GM12878 (cell line): Measurements from ENCODE around the gene RAD51B. TPM values are rescaled to one million over a fixed set of nuclear protein-coding genes. Genes with fewer than 3 reads are reported as not detected.

Experiments used
- ATAC-seq: fragments of 200-7000 bp; cut with Tn5 transposase; 3 replicates; pipeline ENCODE4 v1.9.1; 2020; ENCODE audit warnings: mild to moderate bottlenecking, moderate library complexity
- BruUV-seq: library from RNA; stranded (reverse); fragments of 400-500 nt; replicated peaks from 2 replicates; lab custom pipeline; 2021; lab: Mats Ljungman, UMichigan
- CTCF ChIA-PET: fragments of 300-600 bp; sonication (Branson Sonifier 250); formaldehyde crosslinking; extraction: SDS; loops from one replicate; lab custom pipeline; 2021; ENCODE audit warnings: inconsistent platforms; lab: Yijun Ruan, JAX
- POLR2A ChIA-PET: fragments of 350-600 bp; formaldehyde crosslinking; extraction: SDS; loops from one replicate; lab custom pipeline; 2021; ENCODE audit warnings: inconsistent platforms; lab: Charles Lee
- RAD21 ChIA-PET: fragments of 300-600 bp; sonication (Branson Sonifier 250); formaldehyde crosslinking; loops from one replicate; lab custom pipeline; 2023; ENCODE audit warnings: antibody characterized with exemption; ENCODE audit not compliant: unreplicated experiment; lab: Charles Lee
- SMC1A ChIA-PET: fragments of 300-600 bp; sonication (Branson Sonifier 250); formaldehyde crosslinking; loops from one replicate; lab custom pipeline; 2023; ENCODE audit not compliant: unreplicated experiment, uncharacterized antibody; lab: Charles Lee
- DNase-seq: peaks from one replicate; pipeline ENCODE4 v3.0.0-alpha.2; 2011; ENCODE audit warnings: low read depth, low spot score
- FAIRE-seq: peaks from 3 replicates; lab custom pipeline; 2011; peaks lifted over from hg19 to GRCh38; lab: Jason Lieb, UNC
- H2AFZ ChIP-seq: 2 replicates; pipeline ENCODE4 v1.6.0; 2011; ENCODE audit warnings: low read depth, low read length, control low read depth; ENCODE audit not compliant: control insufficient read depth
- H3K27ac ChIP-seq: 2 replicates; pipeline ENCODE4 v1.5.1; 2011; ENCODE audit warnings: control low read depth; ENCODE audit not compliant: control insufficient read depth, insufficient read depth
- H3K27me3 ChIP-seq, 2 experiments: replicated peaks in 1 of 2; 2 replicates each; pipeline versions ENCODE4 v1.6.0 to v1.6.1; 2011; ENCODE audit warnings: low read length in 1 of 2; ENCODE audit not compliant: control insufficient read depth in 2 of 2, insufficient read depth in 2 of 2
- H3K36me3 ChIP-seq, 2 experiments: 2 replicates each; pipeline ENCODE4 v1.5.1; 2011; ENCODE audit warnings: low read length in 1 of 2; ENCODE audit not compliant: control insufficient read depth in 2 of 2, insufficient read depth in 2 of 2
- H3K4me1 ChIP-seq: 2 replicates; pipeline ENCODE4 v1.6.1; 2011; ENCODE audit warnings: mild to moderate bottlenecking, low read length, moderate library complexity, mixed read lengths; ENCODE audit not compliant: control insufficient read depth, insufficient read depth
- H3K4me2 ChIP-seq: 2 replicates; pipeline ENCODE4 v1.6.0; 2011; ENCODE audit warnings: control low read depth; ENCODE audit not compliant: control insufficient read depth, insufficient read depth
- H3K4me3 ChIP-seq: fragments of 200-600 bp; sonication (generic); 2 replicates; pipeline ENCODE4 v1.5.1; 2016
- H3K79me2 ChIP-seq: 2 replicates; pipeline ENCODE4 v1.6.0; 2011; ENCODE audit warnings: low read length; ENCODE audit not compliant: control insufficient read depth, insufficient read depth
- H3K9ac ChIP-seq: 2 replicates; pipeline ENCODE4 v1.8.0; 2011; ENCODE audit warnings: low read length, control low read depth, mixed read lengths; ENCODE audit not compliant: control insufficient read depth, insufficient read depth
- H3K9me3 ChIP-seq: replicated peaks from 3 replicates; pipeline ENCODE4 v1.5.1; 2011; ENCODE audit warnings: mild to moderate bottlenecking, low read length; ENCODE audit not compliant: control insufficient read depth, insufficient read depth
- H4K20me1 ChIP-seq: 2 replicates; pipeline ENCODE4 v1.6.0; 2011; ENCODE audit not compliant: control insufficient read depth, insufficient read depth
- BCL11A ChIP-seq: IDR thresholded peaks from 2 replicates; pipeline ENCODE4 v1.6.1; 2011; ENCODE audit warnings: low read depth, low read length
- BRCA1 ChIP-seq: IDR thresholded peaks from 2 replicates; pipeline ENCODE4 v1.6.1; 2011; ENCODE audit warnings: low read depth, low read length, improper control_type of control experiment
- CTCF ChIP-seq, 3 experiments: IDR thresholded peaks in 2 of 3; conservative IDR thresholded peaks in 1 of 3; 2 replicates each; pipeline ENCODE4 v1.5.1; 2011; ENCODE audit warnings: low read depth in 3 of 3, low read length in 3 of 3, mild to moderate bottlenecking in 3 of 3, control low read depth in 2 of 3, moderate library complexity in 2 of 3, inconsistent platforms in 1 of 3, mixed read lengths in 1 of 3; ENCODE audit not compliant: control insufficient read depth in 2 of 3, insufficient read depth in 1 of 3; ENCODE audit errors: extremely low read depth in 1 of 3
- GATAD2B ChIP-seq: fragments of 450-650 bp; conservative IDR thresholded peaks from 2 replicates; pipeline ENCODE4 v1.6.1; 2017; ENCODE audit warnings: low read depth, mild to moderate bottlenecking, moderate library complexity
- KAT2A ChIP-seq: conservative IDR thresholded peaks from 2 replicates; pipeline ENCODE4 v1.6.1; 2011; ENCODE audit warnings: low read depth, low read length; ENCODE audit not compliant: control insufficient read depth
- POLR2AphosphoS5 ChIP-seq: IDR thresholded peaks from 2 replicates; pipeline ENCODE4 v1.6.1; 2011; ENCODE audit warnings: mild to moderate bottlenecking, low read length, inconsistent platforms
- SMC3 ChIP-seq: IDR thresholded peaks from 2 replicates; pipeline ENCODE4 v1.6.1; 2011; ENCODE audit warnings: low read length, improper control_type of control experiment, borderline replicate concordance
- TBL1XR1 ChIP-seq: IDR thresholded peaks from 2 replicates; pipeline ENCODE4 v1.6.1; 2012; ENCODE audit warnings: low read depth, low read length, improper control_type of control experiment
- ZBTB33 ChIP-seq: fragments of 450-650 bp; IDR thresholded peaks from 2 replicates; pipeline ENCODE4 v1.6.1; 2017; ENCODE audit warnings: mild to moderate bottlenecking
- ZZZ3 ChIP-seq: IDR thresholded peaks from 2 replicates; pipeline ENCODE4 v1.6.1; 2011; ENCODE audit warnings: low read depth; ENCODE audit not compliant: control insufficient read depth, insufficient read length
- WGBS: methylation state at CpG from one replicate; pipeline ENCODE4 v1.1.6; 2016; ENCODE audit warnings: low lambda C conversion rate; ENCODE audit not compliant: insufficient replicate concordance, insufficient coverage; ENCODE audit errors: missing lambda C conversion rate; 5-methylcytosine and 5-hydroxymethylcytosine counted together
- in situ Hi-C: fragments of 300-500 bp; cut with MboI; formaldehyde crosslinking; loops from 9 replicates; pipeline ENCODE4 v1.14.3; 2018; ENCODE audit warnings: mixed read lengths
- intact Hi-C: fragments of 100-400 bp; cut with micrococcal nuclease; formaldehyde crosslinking; loops from one replicate; pipeline ENCODE4 v1.14.2; 2022; ENCODE audit not compliant: unreplicated experiment
- polyA plus RNA-seq, 11 experiments: library from polyadenylated mRNA; depleted of rRNA in 4 of 11; unstranded in 6 of 11; stranded (reverse) in 5 of 11; fragments of >200 nt; fragmentation: Nextera tagmentation in 4 of 11; fragmentation: Illumina TruSeq in 1 of 11; extraction: Ambion mirVana in 4 of 11; extraction: Trizol in 1 of 11; gene quantifications; 1 replicate in 1 of 11; 2 replicates in 10 of 11; pipeline versions ENCODE4 v1.2.1 to v1.2.3, GENCODE V29; 2011 to 2016; ENCODE audit warnings: inconsistent platforms in 2 of 11, missing spikeins in 2 of 11, low read depth in 1 of 11
- total RNA-seq, 4 experiments: library from RNA; depleted of rRNA in 3 of 4; stranded (reverse); fragments of >200 nt in 3 of 4; fragmentation: Illumina TruSeq in 1 of 4; extraction: Trizol in 1 of 4; gene quantifications; 2 replicates each; pipeline versions ENCODE4 v1.2.1 to v1.2.3, GENCODE V29; 2013 to 2021
- TF ChIP-seq, protein P1 (sequence below): fragments of 450-650 bp; IDR thresholded peaks from 2 replicates; pipeline ENCODE4 v1.6.1; 2017; ENCODE audit warnings: low read depth, mild to moderate bottlenecking, moderate library complexity
- TF ChIP-seq, protein P2 (sequence below): IDR thresholded peaks from 2 replicates; pipeline ENCODE4 v1.6.1; 2011; ENCODE audit warnings: low read depth, low read length, improper control_type of control experiment, borderline replicate concordance

RAD51B gene
- total and polyA plus RNA-seq, 10 of the 15 experiments (the other 5 are each of a cell fraction or from before 2014, with no cell fraction given) = 9.8 to 26.8 (median 21.3) TPM

DNA sequence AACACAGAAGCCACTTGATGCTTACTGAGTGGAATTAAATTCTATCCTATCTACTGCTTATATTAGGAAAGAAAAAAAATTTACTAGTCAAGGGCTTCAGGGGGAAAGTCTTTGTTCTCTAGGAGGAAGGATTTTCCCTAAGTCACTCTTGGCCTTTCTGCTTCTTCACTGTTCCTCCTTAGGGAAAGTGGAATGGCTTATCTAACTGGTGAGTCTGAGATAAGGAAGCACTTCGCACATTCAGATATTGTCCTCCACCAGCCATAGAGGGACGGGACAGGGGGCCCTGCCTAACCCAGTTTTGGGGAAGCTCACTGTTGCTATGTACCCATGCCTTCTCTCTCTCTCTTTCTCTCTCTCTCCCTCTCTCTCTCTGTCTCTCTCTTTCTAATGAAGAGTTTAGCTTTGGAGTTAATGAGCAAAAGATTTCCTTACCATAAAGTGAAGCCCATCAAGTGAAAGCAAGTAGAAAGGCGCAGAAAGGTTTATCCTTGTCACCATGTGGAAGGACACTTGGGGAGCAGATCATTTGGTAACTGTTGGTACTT is 522.7 kb downstream of the RAD51B start (continued):
- TF ChIP-seq BRCA1 = no peak
- no peak for TF ChIP-seq SMC3
- TF ChIP-seq TBL1XR1 = no peak

DNA sequence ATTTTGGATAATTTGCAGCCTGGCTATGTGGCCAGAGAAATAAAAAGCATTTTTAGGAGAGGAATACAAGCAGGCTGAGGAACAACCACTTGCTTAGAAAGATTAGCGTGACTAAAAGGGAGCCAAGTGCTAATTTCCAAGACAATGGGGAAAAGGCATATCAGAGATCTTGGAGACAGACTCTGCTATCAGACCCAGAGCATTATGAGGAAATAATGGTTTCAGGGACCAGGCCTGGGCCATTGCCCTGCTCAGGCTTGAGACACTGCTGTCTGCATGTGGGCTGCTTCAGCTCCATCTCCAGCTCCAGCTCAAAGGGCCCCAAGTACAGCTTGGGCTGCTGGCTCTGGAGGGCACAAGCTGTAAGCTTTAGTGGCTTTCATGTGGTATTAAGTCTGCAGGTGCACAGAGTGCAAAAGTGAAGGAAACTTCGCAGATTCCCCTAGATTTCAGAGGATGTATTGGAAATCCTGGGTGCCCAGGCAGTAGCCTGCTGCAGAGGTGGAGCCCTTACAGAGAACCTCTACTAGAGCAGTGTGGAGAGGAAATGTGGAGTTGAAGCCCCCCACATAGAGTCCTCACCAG is 524.0 kb downstream of the RAD51B start:
- DNase-seq (no peak), ATAC-seq (no peak), FAIRE-seq (no peak)
- Histone ChIP-seq H3K27me3 (no peaks in the 10 kb centered on the region), H3K4me2 (no peak overlapping the region), H3K9ac (no peak overlapping the region), H3K9me3 (peaks cover 6% of the 10 kb centered on the region; the same call in 1 of the 3 replicates), H3K27ac (no peak overlapping the region), H4K20me1 (no peaks in the 10 kb centered on the region), H2AFZ (no peak overlapping the region), H3K4me1 (peaks cover 27% of the 10 kb centered on the region), H3K79me2 (no peaks in the 10 kb centered on the region), H3K4me3 (no peak overlapping the region), H3K36me3 (no peaks in the 10 kb centered on the region)
- CTCF ChIA-PET = interaction anchor here (0.6 to 1.6 kb wide), 3 partner anchors 11 to 369 kb away, joined by 3 to 6 read pairs (median 3); no protein-coding TSS in a partner anchor
- SMC1A ChIA-PET = interaction anchor here (1.0 to 8.7 kb wide), 4 partner anchors 16 to 410 kb away, joined by 3 to 81 read pairs (median 4); no protein-coding TSS in a partner anchor
- WGBS = 83% methylated on average over 2 of the region's 2 CpGs
- BruUV-seq = no TSS peak
- intact Hi-C loops = no loop called here
- POLR2A ChIA-PET = no interaction called here
- in situ Hi-C loops = no loop called here
- TF ChIP-seq ZZZ3 (no peak), POLR2AphosphoS5 (no peak), CTCF (IDR thresholded peaks at IDR 0.05 in 2 of 3, conservative IDR thresholded peaks at IDR 0.05 in 1 of 3; ENCODE audit: control insufficient read depth in 2 of 3, extremely low read depth in 1 of 3, insufficient read depth in 1 of 3, low read depth in 3 of 3, low read length in 3 of 3) (no peak), GATAD2B (no peak), BCL11A (no peak), ZBTB33 (no peak), KAT2A (no peak)
- TF ChIP-seq, protein P1, sequence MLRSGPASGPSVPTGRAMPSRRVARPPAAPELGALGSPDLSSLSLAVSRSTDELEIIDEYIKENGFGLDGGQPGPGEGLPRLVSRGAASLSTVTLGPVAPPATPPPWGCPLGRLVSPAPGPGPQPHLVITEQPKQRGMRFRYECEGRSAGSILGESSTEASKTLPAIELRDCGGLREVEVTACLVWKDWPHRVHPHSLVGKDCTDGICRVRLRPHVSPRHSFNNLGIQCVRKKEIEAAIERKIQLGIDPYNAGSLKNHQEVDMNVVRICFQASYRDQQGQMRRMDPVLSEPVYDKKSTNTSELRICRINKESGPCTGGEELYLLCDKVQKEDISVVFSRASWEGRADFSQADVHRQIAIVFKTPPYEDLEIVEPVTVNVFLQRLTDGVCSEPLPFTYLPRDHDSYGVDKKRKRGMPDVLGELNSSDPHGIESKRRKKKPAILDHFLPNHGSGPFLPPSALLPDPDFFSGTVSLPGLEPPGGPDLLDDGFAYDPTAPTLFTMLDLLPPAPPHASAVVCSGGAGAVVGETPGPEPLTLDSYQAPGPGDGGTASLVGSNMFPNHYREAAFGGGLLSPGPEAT = no peak
- TF ChIP-seq, protein P2, sequence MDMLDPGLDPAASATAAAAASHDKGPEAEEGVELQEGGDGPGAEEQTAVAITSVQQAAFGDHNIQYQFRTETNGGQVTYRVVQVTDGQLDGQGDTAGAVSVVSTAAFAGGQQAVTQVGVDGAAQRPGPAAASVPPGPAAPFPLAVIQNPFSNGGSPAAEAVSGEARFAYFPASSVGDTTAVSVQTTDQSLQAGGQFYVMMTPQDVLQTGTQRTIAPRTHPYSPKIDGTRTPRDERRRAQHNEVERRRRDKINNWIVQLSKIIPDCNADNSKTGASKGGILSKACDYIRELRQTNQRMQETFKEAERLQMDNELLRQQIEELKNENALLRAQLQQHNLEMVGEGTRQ = no peak
- RAD21 ChIA-PET = interaction anchor here (1.0 to 1.2 kb wide), 3 partner anchors 8 to 31 kb away, joined by 3 to 5 read pairs (median 4); no protein-coding TSS in a partner anchor
